ENCODE measurements around the gene ZC2HC1B. TPM values are rescaled to one million over a fixed set of nuclear protein-coding genes. Genes with fewer than 3 reads are reported as not detected.
"Not testable (repeated sequence)": the region's sequence is repeated elsewhere in the genome, so short reads cannot be mapped to it uniquely, and the experiment has no call there.

ZC2HC1B gene
- total RNA-seq, 1 experiment from 2014 or later, result not detected

GRCh38 chr6:143868808-143869207 is 4.5 kb downstream of the ZC2HC1B start:
- not testable (repeated sequence) for DNase-seq (ENCODE audit: low spot score)

- DNase-seq (ENCODE audit: low spot score), result not testable (repeated sequence)
These were observed 7.0 kb downstream of the ZC2HC1B start for GRCh38 chr6:143871202-143871730.

GRCh38 chr6:143872201-143872600 is 7.9 kb downstream of the ZC2HC1B start:
- DNase-seq (ENCODE audit: low spot score), result no peak

DNA sequence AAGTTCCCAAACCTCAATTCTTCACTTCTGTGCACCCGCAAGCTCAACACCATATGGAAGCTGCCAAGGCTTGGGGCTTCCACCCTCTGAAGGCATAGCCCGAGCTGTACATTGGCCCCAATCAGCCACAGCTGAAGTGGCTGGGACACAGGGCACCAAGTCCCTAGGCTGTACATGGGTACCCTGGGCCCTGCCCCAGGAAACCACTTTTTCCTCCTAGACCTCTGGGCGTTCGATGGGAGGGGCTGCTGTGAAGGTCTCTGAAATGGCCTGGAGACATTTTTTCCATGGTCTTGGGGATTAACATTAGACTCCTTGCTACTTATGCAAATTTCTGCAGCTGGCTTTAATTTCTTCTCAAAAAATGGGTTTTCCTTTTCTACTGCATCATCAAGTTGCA is 9.3 kb downstream of the ZC2HC1B start:
- not testable (repeated sequence) for DNase-seq (ENCODE audit: low spot score)

- not testable (repeated sequence) for DNase-seq (ENCODE audit: low spot score)
These were observed 10.2 kb downstream of the ZC2HC1B start for GRCh38 chr6:143874503-143874902.

GRCh38 chr6:143877584-143878271 is 13.5 kb downstream of the ZC2HC1B start:
- no peak for DNase-seq (ENCODE audit: low spot score)

- DNase-seq (ENCODE audit: low spot score), result peak; percentile 33
These were observed 14.0 kb downstream of the ZC2HC1B start for GRCh38 chr6:143878272-143878760.

- no peak for DNase-seq (ENCODE audit: low spot score)
These were observed 16.1 kb downstream of the ZC2HC1B start for GRCh38 chr6:143880412-143880811.

DNA sequence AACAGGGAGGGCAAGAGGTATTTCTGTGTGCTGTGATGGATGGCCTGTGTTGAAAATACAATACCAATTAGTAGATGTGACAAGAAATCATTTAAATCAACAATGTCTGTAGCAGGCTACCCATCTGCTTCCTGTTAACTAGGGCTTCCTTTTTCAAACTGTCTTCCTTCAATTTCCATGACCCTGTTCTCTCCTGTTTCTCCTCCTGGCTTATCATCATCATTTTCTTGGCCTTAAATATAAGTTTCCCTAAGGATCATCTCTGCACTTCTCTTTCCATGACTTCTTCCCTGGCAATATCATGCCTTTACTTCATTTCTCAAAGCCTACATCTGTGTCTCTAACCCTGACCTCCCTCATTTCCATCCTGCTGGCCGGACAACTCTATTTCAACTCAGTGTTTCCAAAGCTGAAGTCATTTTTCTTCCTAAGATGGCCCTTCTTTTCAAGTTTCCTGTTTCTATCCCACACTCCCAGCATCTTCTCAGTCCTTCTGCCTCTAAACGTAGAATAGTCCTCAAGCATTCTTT is 18.2 kb downstream of the ZC2HC1B start:
- no peak for DNase-seq (ENCODE audit: low spot score)

DNA sequence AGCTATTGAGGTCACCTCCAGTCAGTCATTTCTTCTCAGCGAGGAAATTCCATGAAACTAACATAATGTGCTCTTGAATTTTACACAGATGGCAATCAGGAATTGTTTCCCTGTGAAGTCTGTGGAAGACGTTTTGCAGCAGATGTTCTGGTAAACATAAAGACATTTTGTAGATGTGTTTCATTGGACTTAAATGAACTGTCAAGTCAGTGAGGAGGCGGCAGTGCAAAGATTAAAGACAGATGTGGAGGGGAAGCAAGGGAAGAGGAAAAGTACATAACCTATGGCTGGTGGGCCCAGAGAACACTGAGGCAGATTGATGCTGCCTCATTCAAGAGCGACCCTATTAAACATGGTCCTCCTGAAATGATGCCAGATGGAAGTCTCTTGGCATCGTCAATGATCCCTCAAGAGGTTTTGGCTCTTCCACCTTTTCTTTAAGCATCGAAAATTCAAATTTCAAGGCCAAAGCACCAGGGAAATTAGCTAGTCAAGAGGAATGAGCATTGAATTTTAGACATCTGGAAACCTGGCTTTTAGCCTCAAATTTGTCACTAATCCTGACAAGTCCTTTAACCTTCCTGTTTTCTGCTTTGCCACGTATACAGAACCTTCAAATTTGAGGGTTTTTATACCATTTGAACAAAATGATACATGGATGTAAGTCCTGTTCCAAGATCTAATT is 20.1 kb downstream of the ZC2HC1B start:
- DNase-seq (ENCODE audit: low spot score), result no peak

DNA sequence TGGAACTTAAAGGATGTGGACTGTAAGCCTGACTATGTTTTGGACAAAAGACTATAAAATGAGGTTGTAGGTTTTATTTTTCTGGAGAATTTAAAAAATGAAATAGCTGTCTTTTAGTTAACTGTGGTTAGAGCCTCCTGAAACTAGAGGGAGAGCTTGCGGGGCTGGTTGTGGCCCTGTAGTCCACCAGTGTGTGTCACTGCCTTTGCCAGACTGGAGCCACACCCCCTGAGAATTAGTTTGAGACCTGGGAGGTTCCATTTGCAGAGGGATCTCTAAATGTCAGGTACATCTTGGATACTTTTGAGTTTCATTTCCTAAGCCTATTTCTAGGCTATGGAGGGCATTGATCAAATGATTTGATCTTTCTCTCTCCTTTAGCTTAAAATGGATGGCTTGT is 20.8 kb downstream of the ZC2HC1B start:
- DNase-seq (ENCODE audit: low spot score), result no peak

DNA sequence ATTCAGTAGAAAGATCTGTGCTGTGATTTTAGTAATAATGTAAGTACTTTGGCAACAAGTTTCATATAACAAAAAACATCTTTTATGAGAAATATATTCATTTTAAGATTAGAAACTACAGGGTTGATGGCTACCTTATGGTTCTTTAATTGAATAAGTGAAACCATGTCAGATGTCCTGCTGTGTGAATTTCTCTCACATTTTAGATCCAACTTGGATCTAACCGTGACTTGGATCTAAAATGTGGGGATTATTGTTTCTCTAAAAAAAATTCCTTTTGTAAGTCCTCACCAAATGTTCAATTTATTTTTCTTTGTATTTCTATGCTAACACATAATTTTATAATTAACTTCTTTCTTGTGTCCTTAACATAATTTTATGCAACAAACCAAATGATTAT is 30.4 kb downstream of the ZC2HC1B start:
- no peak for DNase-seq (ENCODE audit: low spot score)

- peak; percentile 31 for DNase-seq (ENCODE audit: low spot score)
These were observed 32.0 kb downstream of the ZC2HC1B start for GRCh38 chr6:143896126-143896860.

GRCh38 chr6:143900358-143900757 is 36.1 kb downstream of the ZC2HC1B start:
- no peak for DNase-seq (ENCODE audit: low spot score)

- no peak for DNase-seq (ENCODE audit: low spot score)
These were observed 37.8 kb downstream of the ZC2HC1B start for GRCh38 chr6:143901885-143902750.

DNA sequence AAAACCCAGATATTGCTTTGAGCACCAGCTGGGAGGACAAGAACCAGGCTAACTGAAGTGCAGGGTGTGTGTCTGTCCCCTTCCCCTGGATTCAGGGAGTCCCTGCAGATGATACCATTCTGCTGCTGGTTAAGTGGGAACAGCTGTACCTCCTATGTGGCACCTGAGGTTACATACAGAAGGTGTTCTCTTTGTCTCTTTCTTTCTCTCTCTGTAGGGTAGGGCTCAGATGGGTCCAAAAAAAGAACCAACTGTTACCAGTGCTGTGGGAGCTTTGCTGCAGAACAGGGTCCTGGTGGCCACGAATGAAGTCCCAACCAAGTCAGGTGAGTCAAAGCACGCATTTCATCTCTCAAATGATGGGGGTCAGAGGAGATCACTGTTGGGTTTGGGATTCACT is 38.6 kb downstream of the ZC2HC1B start:
- DNase-seq (ENCODE audit: low spot score), result no peak

GRCh38 chr6:143911028-143911427 is 46.8 kb downstream of the ZC2HC1B start:
- DNase-seq (ENCODE audit: low spot score), result no peak

GRCh38 chr6:143912671-143913070 is 48.4 kb downstream of the ZC2HC1B start:
- DNase-seq (ENCODE audit: low spot score), result no peak

- DNase-seq (ENCODE audit: low spot score), result not testable (repeated sequence)
These were observed 52.8 kb downstream of the ZC2HC1B start for GRCh38 chr6:143917026-143917425.

DNA sequence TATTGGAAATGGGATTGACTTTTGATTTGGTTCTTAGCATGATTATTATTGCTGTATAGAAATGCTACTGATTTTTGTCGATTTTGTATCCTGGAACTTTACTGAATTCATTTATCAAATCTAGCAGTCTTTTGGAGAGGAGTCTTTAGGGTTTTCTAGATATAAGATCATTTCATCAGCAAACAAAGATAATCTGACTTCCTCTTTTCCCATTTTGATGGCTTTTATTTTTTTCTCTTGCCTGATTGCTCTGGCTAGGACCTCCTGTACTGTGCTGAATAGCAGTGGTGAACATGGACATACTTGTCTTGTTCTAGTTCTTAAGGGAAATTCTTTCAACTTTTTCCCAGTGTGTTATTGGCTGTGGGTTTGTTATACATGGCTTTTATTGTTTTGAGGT is 64.6 kb downstream of the ZC2HC1B start:
- no peak for DNase-seq (ENCODE audit: low spot score)

DNA sequence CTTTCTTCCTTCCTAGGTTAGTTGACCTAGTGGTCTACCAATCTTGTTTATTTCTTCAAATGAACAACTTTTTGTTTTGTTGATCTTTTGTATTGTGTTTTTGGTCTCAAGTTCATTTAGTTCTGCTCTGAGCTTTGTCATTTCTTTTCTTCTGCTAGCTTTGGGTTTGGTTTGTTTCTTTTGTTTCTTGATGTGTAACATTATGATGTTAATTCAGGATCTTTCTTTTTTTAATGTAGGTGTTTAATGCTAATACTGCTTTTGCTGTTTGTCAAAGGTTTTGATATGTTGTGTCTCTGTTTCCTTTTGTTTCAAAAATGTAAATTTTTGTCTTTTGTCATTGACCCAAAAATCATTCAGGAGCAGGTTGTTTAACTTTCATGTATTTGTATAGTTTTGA is 65.7 kb downstream of the ZC2HC1B start:
- no peak for DNase-seq (ENCODE audit: low spot score)
